ENCODE measurements around the gene ITPR1.

- TF ChIP-seq CTCF (conservative IDR thresholded peaks at IDR 0.05; ENCODE audit: low read depth, low read length) (no peak), EZH2phosphoT487 (IDR thresholded peaks at IDR 0.05; ENCODE audit: borderline replicate concordance, low read length) (no peak), EZH2 (IDR thresholded peaks at IDR 0.05; ENCODE audit: low read length, unreplicated experiment) (no peak)
Measured at GRCh38 chr3:4712109-4712508, 219.0 kb downstream of the ITPR1 start.
